Subcutaneous abdominal adipose tissue (tissue), 5 donors: ENCODE data around the gene TPI1.
A peak's percentile ranks its signal among the peaks of the same experiment; 100 is the strongest.

ENCODE experiments used
- H3K27ac ChIP-seq: one replicate; pipeline ENCODE4 v1.7.0; 2013; ENCODE audit warnings: low read depth, mild to moderate bottlenecking, inconsistent platforms, low read length, moderate library complexity
- H3K27me3 ChIP-seq, 5 donors: one replicate each; pipeline ENCODE4 v1.7.0; 2013; ENCODE audit warnings: low read length in 5 of 5, inconsistent platforms in 1 of 5; ENCODE audit not compliant: control insufficient read depth in 5 of 5, insufficient read depth in 4 of 5
- H3K36me3 ChIP-seq, 5 donors: one replicate each; pipeline ENCODE4 v1.7.0; 2013; ENCODE audit warnings: low read length in 5 of 5; ENCODE audit not compliant: control insufficient read depth in 5 of 5, insufficient read depth in 5 of 5
- H3K4me1 ChIP-seq, 5 donors: one replicate each; pipeline ENCODE4 v1.7.0; 2013; ENCODE audit warnings: low read length in 5 of 5, mild to moderate bottlenecking in 3 of 5, moderate library complexity in 1 of 5; ENCODE audit not compliant: control insufficient read depth in 5 of 5, insufficient read depth in 5 of 5
- H3K4me3 ChIP-seq, 5 donors: one replicate each; pipeline ENCODE4 v1.7.0; 2013; ENCODE audit warnings: low read length in 5 of 5, low read depth in 1 of 5
- H3K9ac ChIP-seq, 5 donors: one replicate each; pipeline ENCODE4 v1.7.0; 2013; ENCODE audit warnings: low read length in 5 of 5, mild to moderate bottlenecking in 4 of 5, moderate library complexity in 3 of 5
- H3K9me3 ChIP-seq, 5 donors: one replicate each; pipeline ENCODE4 v1.7.0; 2013; ENCODE audit warnings: low read length in 5 of 5; ENCODE audit not compliant: control insufficient read depth in 5 of 5
- donor health status: healthy.
- donor health status: healthy.
- donor health status: healthy.
- donor health status: healthy.
- donor health status: healthy.

TPI1 gene

DNA sequence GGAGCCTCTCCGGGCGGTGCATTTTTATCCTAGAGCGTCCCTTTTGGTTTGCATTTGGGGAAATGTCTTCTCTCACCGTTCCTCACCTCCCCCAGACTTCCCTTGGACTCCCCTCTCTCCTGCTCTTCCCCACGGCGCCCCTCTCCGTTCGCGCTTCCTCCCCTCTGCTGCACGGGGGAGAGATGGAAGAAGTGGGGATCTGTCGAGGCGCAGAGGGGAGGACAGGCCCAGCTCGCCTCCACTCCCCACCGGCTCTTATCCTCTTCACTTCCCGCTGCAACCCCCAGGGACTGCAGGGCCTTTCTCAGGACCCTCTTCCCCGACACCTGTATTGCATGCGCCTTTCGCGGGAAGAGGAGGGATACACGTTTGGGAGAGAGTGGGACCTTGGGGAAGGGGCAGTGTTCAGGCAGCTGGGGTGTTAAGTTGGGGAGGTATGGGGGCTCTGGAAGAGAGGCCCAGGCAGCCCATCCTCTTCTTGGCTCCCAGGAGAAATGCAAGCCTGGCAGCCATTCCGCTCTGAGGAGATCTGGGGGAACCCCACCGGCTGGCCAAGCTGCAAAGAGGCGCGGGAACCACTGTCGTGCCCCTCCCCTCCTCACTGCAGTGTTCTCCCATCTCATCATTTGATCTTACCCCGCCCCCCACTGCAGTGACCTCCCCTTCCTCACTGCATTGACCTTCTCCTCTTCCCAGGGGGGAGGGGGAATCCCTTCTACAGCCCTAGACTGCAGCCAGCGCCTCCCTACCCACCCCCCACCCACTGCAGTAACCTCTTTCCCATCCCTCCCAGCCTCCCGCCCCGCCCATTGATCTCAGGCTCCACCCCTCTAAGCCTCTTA, 47.8 kb downstream of the TPI1 start:
- peaks cover 14 to 40% (median 35%) of the 10 kb centered on the region in 5 donors for H3K27me3 ChIP-seq
- peak overlapping the region; percentile 64 to 70 (median 68) for H3K4me3 ChIP-seq
- H3K9ac ChIP-seq = peak overlapping the region in 3 of 5 donors; percentile 43 to 54 (median 51)
- H3K27ac ChIP-seq = no peak overlapping the region
- peaks cover 0 to 18% (median 14%) of the 10 kb centered on the region in 5 donors for H3K4me1 ChIP-seq
- H3K9me3 ChIP-seq = no peaks in the 10 kb centered on the region
- H3K36me3 ChIP-seq = peaks cover 0 to 5% (median 0%) of the 10 kb centered on the region in 5 donors

DNA sequence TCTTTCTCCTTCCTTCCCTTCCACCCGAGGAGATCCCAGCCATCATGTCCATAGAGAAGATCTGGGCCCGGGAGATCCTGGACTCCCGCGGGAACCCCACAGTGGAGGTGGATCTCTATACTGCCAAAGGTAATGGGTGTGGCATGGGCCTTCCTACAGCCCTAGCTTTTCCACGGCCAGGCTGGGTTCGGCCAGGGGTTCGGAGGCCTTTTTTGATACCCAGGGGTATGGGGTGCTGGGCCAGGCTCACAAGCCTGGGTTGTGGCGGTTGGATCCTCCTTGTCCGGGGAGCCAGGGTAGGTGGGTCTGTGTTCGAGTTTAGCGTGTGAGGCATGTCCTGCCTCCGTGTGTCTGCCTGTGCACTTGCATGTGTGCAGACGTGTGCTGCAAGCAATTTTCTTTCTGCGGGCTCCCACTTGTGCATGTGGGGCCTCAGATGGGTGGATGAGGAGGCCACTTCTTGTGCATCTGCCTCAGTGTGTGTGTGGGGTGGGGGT, 48.5 kb downstream of the TPI1 start:
- peaks cover 0 to 5% (median 0%) of the 10 kb centered on the region in 5 donors for H3K36me3 ChIP-seq
- H3K27me3 ChIP-seq = peaks cover 14 to 40% (median 35%) of the 10 kb centered on the region in 5 donors
- no peaks in the 10 kb centered on the region for H3K9me3 ChIP-seq
- no peak overlapping the region for H3K27ac ChIP-seq
- peaks cover 0 to 18% (median 14%) of the 10 kb centered on the region in 5 donors for H3K4me1 ChIP-seq
- H3K9ac ChIP-seq = no peak overlapping the region
- H3K4me3 ChIP-seq = no peak overlapping the region

- peaks cover 0 to 18% (median 14%) of the 10 kb centered on the region in 5 donors for H3K4me1 ChIP-seq
- no peak overlapping the region for H3K4me3 ChIP-seq
- H3K36me3 ChIP-seq = peaks cover 0 to 7% (median 0%) of the 10 kb centered on the region in 5 donors
- H3K9me3 ChIP-seq = no peaks in the 10 kb centered on the region
- H3K27ac ChIP-seq = no peak overlapping the region
- peaks cover 14 to 38% (median 35%) of the 10 kb centered on the region in 5 donors for H3K27me3 ChIP-seq
- H3K9ac ChIP-seq = no peak overlapping the region
These were observed 49.3 kb downstream of the TPI1 start for GRCh38 chr12:6916426-6917200.

DNA sequence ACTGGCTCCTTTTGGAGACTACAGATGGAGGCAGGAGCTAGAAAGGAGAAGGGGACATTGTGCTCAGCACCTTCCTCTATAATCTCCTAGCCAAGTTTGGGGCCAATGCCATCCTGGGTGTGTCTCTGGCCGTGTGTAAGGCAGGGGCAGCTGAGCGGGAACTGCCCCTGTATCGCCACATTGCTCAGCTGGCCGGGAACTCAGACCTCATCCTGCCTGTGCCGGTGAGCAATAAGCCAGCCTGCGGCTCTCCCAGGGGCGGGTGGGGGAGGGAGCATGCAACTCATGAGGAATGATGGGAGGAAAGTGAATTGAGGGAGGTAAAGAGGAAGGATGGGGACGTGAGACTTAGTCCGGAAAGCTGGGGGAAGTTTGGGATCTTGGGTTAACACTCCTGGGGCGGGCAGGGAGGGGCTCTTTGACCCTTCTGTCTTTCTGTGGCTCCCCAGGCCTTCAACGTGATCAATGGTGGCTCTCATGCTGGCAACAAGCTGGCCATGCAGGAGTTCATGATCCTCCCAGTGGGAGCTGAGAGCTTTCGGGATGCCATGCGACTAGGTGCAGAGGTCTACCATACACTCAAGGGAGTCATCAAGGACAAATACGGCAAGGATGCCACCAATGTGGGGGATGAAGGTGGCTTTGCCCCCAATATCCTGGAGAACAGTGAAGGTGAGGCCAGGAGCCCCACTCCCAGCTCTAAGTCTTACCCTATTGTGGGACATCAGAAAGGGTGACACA, 50.3 kb downstream of the TPI1 start:
- Histone ChIP-seq H3K27ac (no peak overlapping the region), H3K9ac (no peak overlapping the region), H3K36me3 (peaks cover 0 to 7% (median 0%) of the 10 kb centered on the region in 5 donors), H3K9me3 (no peaks in the 10 kb centered on the region), H3K4me3 (no peak overlapping the region), H3K27me3 (peaks cover 14 to 33% (median 32%) of the 10 kb centered on the region in 5 donors), H3K4me1 (peaks cover 0 to 23% (median 14%) of the 10 kb centered on the region in 5 donors)

- Histone ChIP-seq H3K4me3 (no peak overlapping the region), H3K4me1 (peaks cover 3 to 31% (median 16%) of the 10 kb centered on the region in 5 donors), H3K36me3 (peaks cover 0 to 7% (median 0%) of the 10 kb centered on the region in 5 donors), H3K27me3 (peaks cover 9 to 21% (median 19%) of the 10 kb centered on the region in 5 donors), H3K9ac (no peak overlapping the region), H3K27ac (no peak overlapping the region), H3K9me3 (no peaks in the 10 kb centered on the region)
These were observed 52.3 kb downstream of the TPI1 start for GRCh38 chr12:6919588-6919987.
